Islet precursor cell (in vitro differentiated cells): Measurements from ENCODE around the gene EFCAB5.
"Not testable (repeated sequence)": the region's sequence is repeated elsewhere in the genome, so short reads cannot be mapped to it uniquely, and the experiment has no call there.

Experiments
- DNase-seq: peaks from one replicate; pipeline ENCODE4 v3.0.0-alpha.2; 2018

EFCAB5 gene

GRCh38 chr17:30103921-30104320, 162.5 kb downstream of the EFCAB5 start:
- DNase-seq, result no peak

- peak; percentile 96 for DNase-seq
These were observed 163.3 kb downstream of the EFCAB5 start for GRCh38 chr17:30104575-30105339.

GRCh38 chr17:30112794-30113193, 171.4 kb downstream of the EFCAB5 start:
- DNase-seq, result no peak

- no peak for DNase-seq
These were observed 171.8 kb downstream of the EFCAB5 start for GRCh38 chr17:30113213-30113612.

GRCh38 chr17:30116345-30116660, 174.9 kb downstream of the EFCAB5 start:
- DNase-seq, result no peak

GRCh38 chr17:30116661-30117551, 175.5 kb downstream of the EFCAB5 start, which contains the start of gene NSRP1:
Gene NSRP1 (plus strand): TSS chr17:30116816. CDS start chr17:30116844, 28 bp downstream.
- DNase-seq, result peak; percentile 99

GRCh38 chr17:30117675-30118081, 176.2 kb downstream of the EFCAB5 start:
- DNase-seq, result no peak

- DNase-seq, result not testable (repeated sequence)
These were observed 177.2 kb downstream of the EFCAB5 start for GRCh38 chr17:30118635-30119034.

- no peak for DNase-seq
These were observed 182.9 kb downstream of the EFCAB5 start for GRCh38 chr17:30124273-30124796.

GRCh38 chr17:30130121-30130520, 188.7 kb downstream of the EFCAB5 start:
- DNase-seq, result no peak

- DNase-seq, result no peak
These were observed 191.2 kb downstream of the EFCAB5 start for GRCh38 chr17:30132615-30133014.

GRCh38 chr17:30133197-30133596, 191.8 kb downstream of the EFCAB5 start:
- DNase-seq, result no peak

- no peak for DNase-seq
These were observed 193.1 kb downstream of the EFCAB5 start for GRCh38 chr17:30134551-30134950.

GRCh38 chr17:30137158-30137557, 195.7 kb downstream of the EFCAB5 start:
- no peak for DNase-seq

GRCh38 chr17:30147860-30148259, 206.4 kb downstream of the EFCAB5 start:
- DNase-seq, result not testable (repeated sequence)

- no peak for DNase-seq
These were observed 206.9 kb downstream of the EFCAB5 start for GRCh38 chr17:30148376-30148775.

- DNase-seq, result no peak
These were observed 210.0 kb downstream of the EFCAB5 start for GRCh38 chr17:30151471-30151870.

GRCh38 chr17:30153463-30153862, 212.0 kb downstream of the EFCAB5 start:
- no peak for DNase-seq

GRCh38 chr17:30155389-30155788, 214.0 kb downstream of the EFCAB5 start:
- no peak for DNase-seq
